ENCODE data around the gene NDE1. TPM values are rescaled to one million over a fixed set of nuclear protein-coding genes. Genes with fewer than 3 reads are reported as not detected.
A peak's percentile ranks its signal among the peaks of the same experiment; 100 is the strongest.

The NDE1 gene
- total and polyA plus RNA-seq, 11 donors = 5.9 to 32.3 (median 17.3) TPM

- peak overlapping the region in 1 of 12 donors; percentile 64 for H3K27ac ChIP-seq
- DNase-seq (no peak), ATAC-seq (no peak)
- H3K4me3 ChIP-seq = no peak overlapping the region
- H3K36me3 ChIP-seq = peaks cover 0 to 2% (median 0%) of the 10 kb centered on the region in 9 donors
- WGBS, 4 donors = 78 to 87% (median 83%) methylated on average over 8 to 12 of the region's 12 CpGs
- peaks cover 0 to 5% (median 0%) of the 10 kb centered on the region in 12 donors for H3K9me3 ChIP-seq
- TF ChIP-seq, protein P1, sequence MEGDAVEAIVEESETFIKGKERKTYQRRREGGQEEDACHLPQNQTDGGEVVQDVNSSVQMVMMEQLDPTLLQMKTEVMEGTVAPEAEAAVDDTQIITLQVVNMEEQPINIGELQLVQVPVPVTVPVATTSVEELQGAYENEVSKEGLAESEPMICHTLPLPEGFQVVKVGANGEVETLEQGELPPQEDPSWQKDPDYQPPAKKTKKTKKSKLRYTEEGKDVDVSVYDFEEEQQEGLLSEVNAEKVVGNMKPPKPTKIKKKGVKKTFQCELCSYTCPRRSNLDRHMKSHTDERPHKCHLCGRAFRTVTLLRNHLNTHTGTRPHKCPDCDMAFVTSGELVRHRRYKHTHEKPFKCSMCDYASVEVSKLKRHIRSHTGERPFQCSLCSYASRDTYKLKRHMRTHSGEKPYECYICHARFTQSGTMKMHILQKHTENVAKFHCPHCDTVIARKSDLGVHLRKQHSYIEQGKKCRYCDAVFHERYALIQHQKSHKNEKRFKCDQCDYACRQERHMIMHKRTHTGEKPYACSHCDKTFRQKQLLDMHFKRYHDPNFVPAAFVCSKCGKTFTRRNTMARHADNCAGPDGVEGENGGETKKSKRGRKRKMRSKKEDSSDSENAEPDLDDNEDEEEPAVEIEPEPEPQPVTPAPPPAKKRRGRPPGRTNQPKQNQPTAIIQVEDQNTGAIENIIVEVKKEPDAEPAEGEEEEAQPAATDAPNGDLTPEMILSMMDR (IDR thresholded peaks at IDR 0.05) = no peak
- TF ChIP-seq POLR2A (IDR thresholded peaks at IDR 0.05) = no peak
- intact Hi-C loops (cut with DNase I) = no loop called here
- H3K27me3 ChIP-seq = peaks cover 0 to 2% (median 0%) of the 10 kb centered on the region in 9 donors
- no peaks in the 10 kb centered on the region for H3K4me1 ChIP-seq
These were observed 102.9 kb downstream of the NDE1 start for GRCh38 chr16:15752717-15753488.

DNA sequence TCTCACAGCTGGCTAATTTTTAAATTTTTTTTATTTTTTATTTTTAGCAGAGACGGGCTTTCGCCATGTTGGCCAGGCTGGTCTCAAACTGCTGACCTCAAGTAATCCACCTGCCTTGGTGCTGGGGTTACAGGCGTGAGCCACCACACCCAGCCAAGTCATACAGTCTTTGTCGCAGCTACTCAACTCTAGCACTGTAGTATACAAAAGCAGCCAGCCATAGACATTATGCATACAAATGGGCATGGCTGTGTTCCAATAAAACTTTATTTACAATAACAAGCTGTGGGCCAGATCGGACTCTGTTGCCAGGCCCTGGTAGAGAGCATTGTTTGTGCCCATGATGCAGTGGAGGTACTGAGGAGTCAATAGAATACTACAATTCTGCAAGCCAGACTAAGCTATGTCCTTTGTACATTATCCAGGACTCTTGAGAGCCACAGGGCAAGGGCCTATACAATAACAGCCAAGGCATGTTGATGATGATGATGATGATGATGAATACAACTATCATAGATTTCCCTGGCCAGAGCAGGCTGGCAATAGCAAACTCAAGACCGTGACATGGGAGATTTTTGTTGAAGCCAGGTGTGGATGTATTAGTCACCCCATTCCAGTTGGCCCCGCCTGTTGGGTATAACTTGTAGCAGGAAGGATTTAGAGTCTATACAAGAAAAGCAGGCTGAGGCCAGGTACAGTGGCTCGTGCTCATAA is 104.9 kb downstream of the NDE1 start:
- no peaks in the 10 kb centered on the region for H3K4me1 ChIP-seq
- intact Hi-C loops (cut with DNase I) = no loop called here
- TF ChIP-seq, protein P1 (IDR thresholded peaks at IDR 0.05) = no peak
- no peak for TF ChIP-seq POLR2A (IDR thresholded peaks at IDR 0.05)
- H3K9me3 ChIP-seq = peaks cover 0 to 5% (median 0%) of the 10 kb centered on the region in 12 donors
- H3K27ac ChIP-seq = peak overlapping the region in 1 of 12 donors; percentile 41
- ATAC-seq (no peak), DNase-seq (no peak)
- no peaks in the 10 kb centered on the region for H3K36me3 ChIP-seq
- 92 to 94% (median 93%) methylated on average over 8 of the region's 8 CpGs for WGBS, 4 donors
- no peak overlapping the region for H3K4me3 ChIP-seq
- H3K27me3 ChIP-seq = peaks cover 0 to 4% (median 0%) of the 10 kb centered on the region in 9 donors

GRCh38 chr16:15757077-15757386 is 107.0 kb downstream of the NDE1 start:
- 75 to 82% (median 80%) methylated on average over 10 of the region's 10 CpGs for WGBS, 4 donors
- intact Hi-C loops (cut with DNase I) = no loop called here
- Histone ChIP-seq H3K27me3 (peaks cover 0 to 4% (median 0%) of the 10 kb centered on the region in 9 donors), H3K4me3 (no peak overlapping the region), H3K27ac (no peak overlapping the region), H3K36me3 (no peaks in the 10 kb centered on the region), H3K4me1 (no peaks in the 10 kb centered on the region), H3K9me3 (peaks cover 0 to 5% (median 0%) of the 10 kb centered on the region in 12 donors)
- no peak for ATAC-seq
- TF ChIP-seq POLR2A (IDR thresholded peaks at IDR 0.05) = no peak
- TF ChIP-seq, protein P1 (IDR thresholded peaks at IDR 0.05) = no peak
- DNase-seq = no peak

GRCh38 chr16:15757630-15758251 is 107.7 kb downstream of the NDE1 start:
- intact Hi-C loops (cut with DNase I) = no loop called here
- Histone ChIP-seq H3K4me1 (no peaks in the 10 kb centered on the region), H3K9me3 (peaks cover 0 to 5% (median 0%) of the 10 kb centered on the region in 12 donors), H3K4me3 (no peak overlapping the region), H3K27me3 (peaks cover 0 to 6% (median 0%) of the 10 kb centered on the region in 9 donors), H3K36me3 (no peaks in the 10 kb centered on the region), H3K27ac (peak overlapping the region in 1 of 12 donors; percentile 22)
- ATAC-seq (no peak), DNase-seq (no peak)
- TF ChIP-seq, protein P1 (IDR thresholded peaks at IDR 0.05) = no peak
- TF ChIP-seq POLR2A (IDR thresholded peaks at IDR 0.05) = no peak
- WGBS, 4 donors = 88 to 91% (median 89%) methylated on average over 23 of the region's 23 CpGs
